ENCODE measurements around the gene SLAMF9.
A peak's percentile ranks its signal among the peaks of the same experiment; 100 is the strongest.

SLAMF9 gene

GRCh38 chr1:159945483-159946241 lies 8.4 kb downstream of the SLAMF9 start, which contains the start of gene IGSF9:
TSS of gene IGSF9 (minus strand) at chr1:159945613. CDS start at chr1:159943454, 2,159 bp downstream.
- DNase-seq, result no peak

- no peak for DNase-seq
Measured at GRCh38 chr1:159944623-159945455, 9.2 kb downstream of the SLAMF9 start.

GRCh38 chr1:159943908-159944622 lies 10.0 kb downstream of the SLAMF9 start:
- DNase-seq, result no peak

GRCh38 chr1:159943278-159943640 lies 10.8 kb downstream of the SLAMF9 start:
- DNase-seq, result no peak

GRCh38 chr1:159942632-159943277 lies 11.3 kb downstream of the SLAMF9 start:
- DNase-seq, result no peak

GRCh38 chr1:159941591-159942560 lies 12.2 kb downstream of the SLAMF9 start:
- DNase-seq, result no peak

- no peak for DNase-seq
Measured at GRCh38 chr1:159941141-159941540, 12.9 kb downstream of the SLAMF9 start.

GRCh38 chr1:159940006-159940620 lies 13.9 kb downstream of the SLAMF9 start:
- DNase-seq, result no peak

- DNase-seq, result no peak
Measured at GRCh38 chr1:159939678-159940002, 14.4 kb downstream of the SLAMF9 start.

- DNase-seq, result no peak
Measured at GRCh38 chr1:159938905-159939677, 14.9 kb downstream of the SLAMF9 start.

GRCh38 chr1:159938211-159938852 lies 15.7 kb downstream of the SLAMF9 start:
- DNase-seq, result no peak

GRCh38 chr1:159937054-159937750 lies 16.8 kb downstream of the SLAMF9 start:
- peak; percentile 55 for DNase-seq

- peak; percentile 59 for DNase-seq
Measured at GRCh38 chr1:159936273-159936904, 17.6 kb downstream of the SLAMF9 start.

- peak; percentile 74 for DNase-seq
Measured at GRCh38 chr1:159935719-159936272, 18.2 kb downstream of the SLAMF9 start.

- no peak for DNase-seq
Measured at GRCh38 chr1:159935305-159935704, 18.7 kb downstream of the SLAMF9 start.

- DNase-seq, result no peak
Measured at GRCh38 chr1:159934136-159935039, 19.6 kb downstream of the SLAMF9 start.

- no peak for DNase-seq
Measured at GRCh38 chr1:159933347-159933746, 20.7 kb downstream of the SLAMF9 start.

Measured in inflammatory macrophage treated with lipopolysaccharide for 4 hours (primary cell).